Nephron progenitor cell (in vitro differentiated cells): ENCODE data around the gene SEMA6A.

Experiments used
- DNase-seq: peaks from one replicate; pipeline ENCODE4 v3.0.0; 2021
- H3K27ac Mint-ChIP-seq: 2 replicates; pipeline ENCODE4 v1.8.0; 2021; ENCODE audit warnings: mild to moderate bottlenecking, moderate library complexity, mixed read lengths
- H3K27me3 Mint-ChIP-seq: 2 replicates; pipeline ENCODE4 v1.8.0; 2021; ENCODE audit warnings: mild to moderate bottlenecking, low read depth, mixed read lengths; ENCODE audit not compliant: poor library complexity
- H3K36me3 Mint-ChIP-seq: 2 replicates; pipeline ENCODE4 v1.8.0; 2021; ENCODE audit warnings: low read depth, mixed read lengths
- H3K4me1 Mint-ChIP-seq: 2 replicates; pipeline ENCODE4 v1.8.0; 2021; ENCODE audit warnings: mixed read lengths
- H3K4me3 Mint-ChIP-seq: 2 replicates; pipeline ENCODE4 v1.8.0; 2021; ENCODE audit warnings: mild to moderate bottlenecking, moderate library complexity, mixed read lengths
- H3K9me3 Mint-ChIP-seq: 2 replicates; pipeline ENCODE4 v1.8.0; 2021; ENCODE audit warnings: mild to moderate bottlenecking, moderate library complexity, mixed read lengths
- CTCF ChIP-seq: fragments of 200-600 bp; sonication (generic); IDR thresholded peaks from 2 replicates; pipeline ENCODE4 v1.5.0; 2021; ENCODE audit warnings: antibody characterized with exemption

Gene SEMA6A

GRCh38 chr5:116613445-116613844 is 38.8 kb upstream of the SEMA6A start:
- no peak for TF ChIP-seq CTCF
- Mint-ChIP-seq H3K4me1 (peaks cover 6% of the 10 kb centered on the region), H3K27ac (no peak overlapping the region), H3K36me3 (no peaks in the 10 kb centered on the region), H3K4me3 (no peak overlapping the region), H3K27me3 (no peaks in the 10 kb centered on the region), H3K9me3 (peaks cover 2% of the 10 kb centered on the region)
- DNase-seq: no peak

DNA sequence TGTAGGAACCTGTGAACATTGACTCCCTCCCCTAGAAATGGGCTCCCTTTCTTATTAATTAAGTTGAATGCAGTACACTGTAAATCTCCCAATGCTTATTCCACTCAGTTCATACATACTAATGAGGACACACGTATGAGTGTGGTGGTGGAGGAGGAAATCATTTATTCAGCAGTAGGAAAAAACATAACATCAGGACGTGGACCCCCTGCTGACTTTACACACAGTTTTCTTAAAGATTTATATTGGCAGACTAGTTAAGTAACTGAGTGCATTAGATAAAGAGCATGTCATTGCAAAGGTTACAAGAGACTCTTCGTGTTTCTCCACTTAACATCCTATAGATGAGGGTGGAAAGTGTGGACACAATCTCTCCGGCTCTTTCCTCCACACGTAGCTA is 37.8 kb upstream of the SEMA6A start:
- TF ChIP-seq CTCF: no peak
- H3K27ac Mint-ChIP-seq: no peak overlapping the region
- H3K36me3 Mint-ChIP-seq: peaks cover 5% of the 10 kb centered on the region
- peaks cover 9% of the 10 kb centered on the region for H3K9me3 Mint-ChIP-seq
- H3K4me3 Mint-ChIP-seq: no peak overlapping the region
- no peak for DNase-seq
- H3K27me3 Mint-ChIP-seq: no peaks in the 10 kb centered on the region
- peaks cover 6% of the 10 kb centered on the region for H3K4me1 Mint-ChIP-seq

DNA sequence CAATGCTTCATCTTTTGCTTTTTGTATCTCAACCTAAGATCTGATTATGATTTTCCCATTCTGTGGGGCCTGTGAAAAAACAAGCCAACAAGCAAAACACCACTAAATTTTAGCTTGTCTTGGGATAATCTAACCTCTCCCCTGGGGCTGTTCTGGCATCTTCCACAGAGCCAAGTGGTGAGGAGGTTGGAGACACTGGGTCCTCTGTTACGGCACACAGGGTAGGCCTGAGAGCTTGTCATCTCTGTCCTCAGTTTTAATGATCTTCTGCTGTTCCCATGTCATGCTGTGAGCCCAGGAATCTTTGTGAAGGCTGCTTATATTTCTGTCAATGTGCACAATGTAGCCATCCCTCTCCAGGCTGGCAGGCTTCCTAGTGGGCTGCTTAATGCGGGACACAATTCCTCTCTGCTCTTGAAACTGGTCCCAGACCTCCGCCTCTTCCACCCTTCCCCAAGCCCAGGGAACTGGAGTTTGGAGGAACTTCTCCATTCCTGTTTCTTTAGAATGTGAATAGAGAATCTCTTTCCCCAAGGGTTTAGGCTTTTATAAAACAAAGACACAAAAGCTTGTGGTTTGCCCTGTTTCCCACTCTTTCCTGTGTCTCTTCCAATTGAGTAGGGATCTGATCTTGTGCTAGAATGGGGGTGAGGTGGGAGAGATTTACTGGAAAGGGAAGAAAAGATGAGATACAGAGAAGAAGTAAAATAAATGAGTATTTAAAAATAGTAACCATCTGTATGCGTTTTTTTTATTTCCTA is 30.9 kb upstream of the SEMA6A start:
- no peak for DNase-seq
- Mint-ChIP-seq H3K9me3 (peaks cover 9% of the 10 kb centered on the region), H3K27ac (no peak overlapping the region), H3K36me3 (peaks cover 5% of the 10 kb centered on the region), H3K27me3 (no peaks in the 10 kb centered on the region), H3K4me1 (peaks cover 11% of the 10 kb centered on the region), H3K4me3 (no peak overlapping the region)
- no peak for TF ChIP-seq CTCF

GRCh38 chr5:116604805-116605204 is 30.2 kb upstream of the SEMA6A start:
- no peak for DNase-seq
- Mint-ChIP-seq H3K9me3 (peaks cover 9% of the 10 kb centered on the region), H3K27me3 (no peaks in the 10 kb centered on the region), H3K4me3 (no peak overlapping the region), H3K4me1 (peaks cover 11% of the 10 kb centered on the region), H3K36me3 (peaks cover 5% of the 10 kb centered on the region), H3K27ac (no peak overlapping the region)
- no peak for TF ChIP-seq CTCF

DNA sequence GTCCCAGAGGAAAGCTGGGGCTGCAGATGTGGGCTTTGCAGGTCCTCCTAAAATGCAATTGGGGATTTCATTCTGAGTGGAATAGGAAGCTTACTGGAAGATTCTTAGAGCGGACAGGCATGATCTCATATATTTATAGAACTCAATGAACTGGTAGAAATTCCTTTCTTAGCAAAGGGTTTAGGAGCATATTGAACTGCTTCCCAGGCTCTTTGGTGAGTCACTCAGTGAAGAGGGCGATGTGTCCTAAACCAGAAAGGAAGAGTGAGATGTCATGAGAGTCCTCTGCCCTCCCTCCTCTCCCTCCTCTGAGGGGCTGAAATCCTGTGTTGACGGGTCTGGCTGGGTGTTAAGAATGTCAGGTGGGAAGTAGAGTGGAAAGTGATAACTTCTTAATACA is 26.3 kb upstream of the SEMA6A start:
- H3K4me1 Mint-ChIP-seq: peaks cover 11% of the 10 kb centered on the region
- H3K27ac Mint-ChIP-seq: no peak overlapping the region
- no peak overlapping the region for H3K4me3 Mint-ChIP-seq
- no peaks in the 10 kb centered on the region for H3K36me3 Mint-ChIP-seq
- no peak for DNase-seq
- no peaks in the 10 kb centered on the region for H3K9me3 Mint-ChIP-seq
- peaks cover 4% of the 10 kb centered on the region for H3K27me3 Mint-ChIP-seq
- no peak for TF ChIP-seq CTCF

DNA sequence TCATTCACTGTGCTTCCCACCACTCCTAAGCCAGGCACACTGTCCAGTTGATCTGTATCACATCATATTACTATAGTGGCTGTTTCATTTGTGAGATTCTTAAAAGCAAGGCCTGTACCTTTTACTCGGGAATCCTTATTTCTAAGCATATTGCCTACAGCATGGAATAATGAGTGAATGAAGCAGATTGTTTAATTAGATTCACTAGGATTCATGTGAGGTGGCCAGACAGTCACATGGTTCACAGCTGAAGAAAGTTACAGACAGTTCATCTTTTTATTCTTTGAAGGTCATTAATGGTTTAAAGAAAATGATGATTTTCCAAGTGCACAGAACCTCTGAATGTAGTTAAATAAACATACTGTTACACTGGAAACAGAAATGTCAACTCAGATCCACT is 24.3 kb upstream of the SEMA6A start:
- Mint-ChIP-seq H3K9me3 (no peaks in the 10 kb centered on the region), H3K36me3 (no peaks in the 10 kb centered on the region), H3K27ac (no peak overlapping the region), H3K4me3 (no peak overlapping the region), H3K4me1 (no peaks in the 10 kb centered on the region), H3K27me3 (peaks cover 4% of the 10 kb centered on the region)
- TF ChIP-seq CTCF: no peak
- DNase-seq: no peak
